CD14-positive monocyte (primary cell): ENCODE measurements around the gene SLC66A2. TPM values are rescaled to one million over a fixed set of nuclear protein-coding genes. Genes with fewer than 3 reads are reported as not detected.

ENCODE experiments used
- DNase-seq, 3 donors: peaks; one replicate each; pipeline ENCODE4 v3.0.0-alpha.2; 2011 to 2022
- H2AFZ ChIP-seq: 2 replicates; pipeline ENCODE4 v1.6.0; 2012; ENCODE audit warnings: mild to moderate bottlenecking, low read depth, low read length, inconsistent platforms; ENCODE audit not compliant: insufficient read depth, poor library complexity, severe bottlenecking
- H3K27ac ChIP-seq, 2 donors: 1 replicate in 1 of 2; 2 replicates in 1 of 2; pipeline ENCODE4 v1.5.1; 2012 to 2013; ENCODE audit warnings: low read length in 2 of 2, control low read depth in 1 of 2, inconsistent platforms in 1 of 2, low read depth in 1 of 2, mild to moderate bottlenecking in 1 of 2
- H3K27me3 ChIP-seq, 2 donors: one replicate each; pipeline versions ENCODE4 v1.6.0 to v1.6.1; 2011 to 2013; ENCODE audit warnings: low read length in 2 of 2; ENCODE audit not compliant: control insufficient read depth in 2 of 2, insufficient read depth in 2 of 2
- H3K36me3 ChIP-seq, 2 donors: replicated peaks in 1 of 2; 1 replicate in 1 of 2; 2 replicates in 1 of 2; pipeline versions ENCODE4 v1.5.1 to v1.6.1; 2012 to 2013; ENCODE audit warnings: low read length in 2 of 2, control low read depth in 1 of 2, inconsistent platforms in 1 of 2, mild to moderate bottlenecking in 1 of 2; ENCODE audit not compliant: insufficient read depth in 2 of 2, control insufficient read depth in 1 of 2
- H3K4me1 ChIP-seq, 2 donors: 1 replicate in 1 of 2; 2 replicates in 1 of 2; pipeline versions ENCODE4 v1.5.1 to v1.6.1; 2012 to 2013; ENCODE audit warnings: low read length in 2 of 2, control low read depth in 1 of 2, inconsistent platforms in 1 of 2, mild to moderate bottlenecking in 1 of 2, moderate library complexity in 1 of 2; ENCODE audit not compliant: insufficient read depth in 2 of 2, control insufficient read depth in 1 of 2
- H3K4me2 ChIP-seq: replicated peaks from 2 replicates; pipeline ENCODE3; 2012; ENCODE audit warnings: low read length, moderate library complexity, mild to moderate bottlenecking; ENCODE audit not compliant: poor library complexity, severe bottlenecking; ENCODE audit errors: extremely low read depth
- H3K4me3 ChIP-seq, 3 experiments: fragments of 200-600 bp in 1 of 3; sonication (generic) in 1 of 3; replicated peaks in 1 of 3; 1 replicate in 2 of 3; 2 replicates in 1 of 3; pipeline ENCODE4 v1.5.1; 2011 to 2013; ENCODE audit warnings: low read length in 3 of 3, mild to moderate bottlenecking in 3 of 3, control low read depth in 2 of 3, low read depth in 2 of 3, inconsistent platforms in 1 of 3, moderate library complexity in 1 of 3
- H3K79me2 ChIP-seq: 2 replicates; pipeline ENCODE4 v1.6.0; 2012; ENCODE audit warnings: mild to moderate bottlenecking, control low read depth, inconsistent platforms, low read length, moderate library complexity; ENCODE audit not compliant: insufficient read depth
- H3K9ac ChIP-seq: 2 replicates; pipeline ENCODE4 v1.6.0; 2017; ENCODE audit warnings: low read length, mild to moderate bottlenecking; ENCODE audit not compliant: insufficient read depth, poor library complexity, severe bottlenecking
- H3K9me3 ChIP-seq, 2 donors: replicated peaks in 1 of 2; 1 replicate in 1 of 2; 2 replicates in 1 of 2; pipeline versions ENCODE4 v1.5.1 to v1.6.1; 2012 to 2013; ENCODE audit warnings: low read length in 2 of 2, control low read depth in 1 of 2; ENCODE audit not compliant: control insufficient read depth in 1 of 2, insufficient read depth in 1 of 2
- H4K20me1 ChIP-seq: 2 replicates; pipeline ENCODE4 v1.6.0; 2012; ENCODE audit warnings: mild to moderate bottlenecking, low read length, control low read depth, moderate library complexity; ENCODE audit not compliant: insufficient read depth
- H3K27ac Mint-ChIP-seq, 7 donors: one replicate each; pipeline ENCODE4 v1.8.0; 2020; ENCODE audit warnings: mild to moderate bottlenecking in 7 of 7, mixed read lengths in 7 of 7, moderate library complexity in 6 of 7, inconsistent platforms in 2 of 7
- H3K27me3 Mint-ChIP-seq, 3 donors: one replicate each; pipeline ENCODE4 v1.8.0; 2021 to 2022; ENCODE audit warnings: low read depth in 3 of 3, mild to moderate bottlenecking in 3 of 3, mixed read lengths in 3 of 3, moderate library complexity in 3 of 3, inconsistent platforms in 1 of 3
- H3K36me3 Mint-ChIP-seq, 2 donors: one replicate each; pipeline ENCODE4 v1.8.0; 2020; ENCODE audit warnings: mixed read lengths in 2 of 2, inconsistent platforms in 1 of 2, mild to moderate bottlenecking in 1 of 2
- H3K4me1 Mint-ChIP-seq: one replicate; pipeline ENCODE4 v1.8.0; 2020; ENCODE audit warnings: mild to moderate bottlenecking, mixed read lengths
- H3K4me3 Mint-ChIP-seq, 2 donors: one replicate each; pipeline ENCODE4 v1.8.0; 2020; ENCODE audit warnings: mild to moderate bottlenecking in 2 of 2, mixed read lengths in 2 of 2, moderate library complexity in 1 of 2
- H3K9me3 Mint-ChIP-seq, 7 donors: one replicate each; pipeline ENCODE4 v1.8.0; 2020 to 2022; ENCODE audit warnings: mixed read lengths in 7 of 7, mild to moderate bottlenecking in 6 of 7, moderate library complexity in 6 of 7, inconsistent platforms in 2 of 7
- WGBS: methylation state at CpG from one replicate; pipeline ENCODE4 v1.1.5; 2013; ENCODE audit warnings: missing lambda C conversion rate; ENCODE audit not compliant: insufficient coverage; 5-methylcytosine and 5-hydroxymethylcytosine counted together
- intact Hi-C, 2 donors: fragments of 100-400 bp; cut with micrococcal nuclease; formaldehyde crosslinking; loops; one replicate each; pipeline versions ENCODE4 v1.15.0 to v1.15.1; 2023
- polyA plus RNA-seq, 3 donors: library from polyadenylated mRNA; depleted of rRNA in 1 of 3; unstranded in 2 of 3; stranded (reverse) in 1 of 3; fragments of 300-500 nt in 2 of 3; fragments of >200 nt in 1 of 3; fragmentation: Illumina TruSeq in 2 of 3; gene quantifications; 1 replicate in 2 of 3; 2 replicates in 1 of 3; pipeline ENCODE4 v1.2.3, GENCODE V29; 2012 to 2021
- TF ChIP-seq, protein P1 (sequence below): fragments of 200-600 bp; IDR thresholded peaks from one replicate; pipeline ENCODE4 v1.8.0; 2022; ENCODE audit warnings: antibody characterized with exemption, mild to moderate bottlenecking

SLC66A2 gene
- polyA plus RNA-seq, 3 donors = 26.8 to 42.6 (median 33.8) TPM

DNA sequence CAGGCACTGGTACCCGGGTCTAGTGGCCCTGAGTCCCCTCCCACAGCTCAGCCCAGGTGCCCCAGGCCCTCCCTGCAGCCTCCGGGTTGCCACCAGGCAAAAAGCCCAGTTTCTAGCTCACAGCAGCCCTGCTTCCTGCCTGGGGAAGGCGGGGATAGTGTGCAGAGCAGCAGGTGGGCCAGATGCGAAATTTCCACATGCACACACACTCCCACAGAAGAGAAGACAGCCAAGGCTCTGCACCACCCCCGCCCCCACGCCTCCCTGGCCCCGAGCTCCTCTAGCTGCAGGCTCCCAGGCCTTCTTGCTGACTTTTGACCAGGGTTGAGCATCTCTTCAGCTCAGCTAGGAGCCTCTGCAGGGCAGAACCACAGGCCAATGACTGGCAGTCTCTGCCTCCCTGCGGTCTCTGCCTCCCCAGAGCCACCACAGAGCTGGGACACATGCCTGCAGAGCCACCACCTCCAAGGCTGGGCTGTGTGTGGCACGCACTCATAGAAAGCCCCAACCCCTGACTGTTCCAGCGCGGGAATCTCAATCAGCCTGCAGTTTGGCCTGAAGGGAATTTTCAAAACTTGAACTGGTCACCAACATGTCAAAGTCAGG, 7.2 kb downstream of the SLC66A2 start:
- no peak for DNase-seq
- no peak overlapping the region for H3K4me3 ChIP-seq
- Mint-ChIP-seq H3K36me3 (peaks cover 75 to 91% of the 10 kb centered on the region in 2 donors), H3K4me3 (no peak overlapping the region), H3K4me1 (peaks cover 24% of the 10 kb centered on the region), H3K9me3 (peaks cover 0 to 12% (median 9%) of the 10 kb centered on the region in 7 donors), H3K27me3 (peaks cover 0 to 5% (median 0%) of the 10 kb centered on the region in 3 donors), H3K27ac (peak overlapping the region in 3 of 7 donors; percentile 35 to 66 (median 52))
- H4K20me1 ChIP-seq = peaks cover 100% of the 10 kb centered on the region
- no peaks in the 10 kb centered on the region for H3K27me3 ChIP-seq
- H3K36me3 ChIP-seq = peaks cover 61 to 97% of the 10 kb centered on the region in 2 donors
- H3K4me1 ChIP-seq = peaks cover 6 to 11% of the 10 kb centered on the region in 2 donors
- H3K27ac ChIP-seq = no peak overlapping the region
- H3K9me3 ChIP-seq = peaks cover 6 to 7% of the 10 kb centered on the region in 2 donors
- H3K4me2 ChIP-seq = no peak overlapping the region
- H3K9ac ChIP-seq = no peak overlapping the region
- TF ChIP-seq, protein P1, sequence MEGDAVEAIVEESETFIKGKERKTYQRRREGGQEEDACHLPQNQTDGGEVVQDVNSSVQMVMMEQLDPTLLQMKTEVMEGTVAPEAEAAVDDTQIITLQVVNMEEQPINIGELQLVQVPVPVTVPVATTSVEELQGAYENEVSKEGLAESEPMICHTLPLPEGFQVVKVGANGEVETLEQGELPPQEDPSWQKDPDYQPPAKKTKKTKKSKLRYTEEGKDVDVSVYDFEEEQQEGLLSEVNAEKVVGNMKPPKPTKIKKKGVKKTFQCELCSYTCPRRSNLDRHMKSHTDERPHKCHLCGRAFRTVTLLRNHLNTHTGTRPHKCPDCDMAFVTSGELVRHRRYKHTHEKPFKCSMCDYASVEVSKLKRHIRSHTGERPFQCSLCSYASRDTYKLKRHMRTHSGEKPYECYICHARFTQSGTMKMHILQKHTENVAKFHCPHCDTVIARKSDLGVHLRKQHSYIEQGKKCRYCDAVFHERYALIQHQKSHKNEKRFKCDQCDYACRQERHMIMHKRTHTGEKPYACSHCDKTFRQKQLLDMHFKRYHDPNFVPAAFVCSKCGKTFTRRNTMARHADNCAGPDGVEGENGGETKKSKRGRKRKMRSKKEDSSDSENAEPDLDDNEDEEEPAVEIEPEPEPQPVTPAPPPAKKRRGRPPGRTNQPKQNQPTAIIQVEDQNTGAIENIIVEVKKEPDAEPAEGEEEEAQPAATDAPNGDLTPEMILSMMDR = no peak
- intact Hi-C loops = loop anchor here (10.0 kb wide), 2 partner anchors 49 to 161 kb away; partner anchors contain the start of gene ADNP2 (in 1 of the 2)
- H3K79me2 ChIP-seq = peaks cover 99% of the 10 kb centered on the region
- WGBS = 64% methylated on average over 10 of the region's 11 CpGs
- H2AFZ ChIP-seq = no peak overlapping the region

DNA sequence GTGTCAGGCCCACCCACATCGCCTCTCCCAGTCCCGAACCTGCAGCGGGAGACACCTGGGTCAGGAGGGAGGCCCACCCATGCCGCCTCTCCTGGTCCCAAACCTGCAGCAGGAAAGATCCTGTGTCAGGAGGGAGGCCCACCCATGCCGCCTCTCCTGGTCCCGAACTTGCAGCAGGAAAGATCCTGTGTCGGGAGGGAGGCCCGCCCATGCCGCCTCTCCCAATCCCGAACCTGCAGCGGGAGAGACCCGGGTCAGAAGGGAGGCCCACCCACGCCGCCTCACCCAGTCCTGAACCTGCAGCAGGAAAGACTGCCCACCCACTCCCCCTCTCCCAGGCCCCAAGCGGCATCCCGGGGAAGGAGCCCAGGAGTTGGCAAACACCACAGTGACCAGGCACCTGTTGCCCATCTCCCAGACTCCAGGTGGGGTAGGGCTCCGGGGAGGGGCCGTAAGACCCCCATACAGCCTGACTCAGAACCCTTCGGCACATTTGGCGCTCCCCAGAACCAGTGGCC, 7.8 kb downstream of the SLC66A2 start:
- Mint-ChIP-seq H3K9me3 (peaks cover 0 to 15% (median 12%) of the 10 kb centered on the region in 7 donors), H3K36me3 (peaks cover 75 to 91% of the 10 kb centered on the region in 2 donors), H3K4me3 (no peak overlapping the region), H3K4me1 (peaks cover 19% of the 10 kb centered on the region), H3K27ac (no peak overlapping the region), H3K27me3 (peaks cover 0 to 2% (median 0%) of the 10 kb centered on the region in 3 donors)
- Histone ChIP-seq H3K9me3 (peaks cover 7% of the 10 kb centered on the region in 2 donors), H3K27ac (no peak overlapping the region), H3K36me3 (peaks cover 62 to 98% of the 10 kb centered on the region in 2 donors), H2AFZ (no peak overlapping the region), H3K4me1 (peaks cover 0 to 6% of the 10 kb centered on the region in 2 donors), H3K4me2 (no peak overlapping the region), H3K4me3 (no peak overlapping the region), H4K20me1 (peaks cover 100% of the 10 kb centered on the region), H3K79me2 (peaks cover 99% of the 10 kb centered on the region), H3K27me3 (no peaks in the 10 kb centered on the region), H3K9ac (no peak overlapping the region)
- intact Hi-C loops = loop anchor here (10.0 kb wide), 2 partner anchors 49 to 161 kb away; partner anchors contain the start of gene ADNP2 (in 1 of the 2)
- DNase-seq = no peak
- TF ChIP-seq, protein P1 = no peak
- 98% methylated on average over 15 of the region's 20 CpGs for WGBS
